OCI-LY7 (cell line): ENCODE measurements around the gene ZNF774.

Experiments
- EZH2phosphoT487 ChIP-seq: fragments of 200-600 bp; sonication (generic); IDR thresholded peaks from 2 replicates; pipeline ENCODE4 v1.6.1; 2018; ENCODE audit warnings: low read depth, borderline replicate concordance, mild to moderate bottlenecking, mixed run types, antibody characterized with exemption, low read length, moderate library complexity, mixed read lengths
- TF ChIP-seq, protein P1 (sequence below): fragments of 200-600 bp; sonication (generic); conservative IDR thresholded peaks from 2 replicates; pipeline ENCODE4 v1.5.1; 2014; ENCODE audit warnings: mild to moderate bottlenecking, antibody characterized with exemption, low read length, moderate library complexity, mixed read lengths

DNA sequence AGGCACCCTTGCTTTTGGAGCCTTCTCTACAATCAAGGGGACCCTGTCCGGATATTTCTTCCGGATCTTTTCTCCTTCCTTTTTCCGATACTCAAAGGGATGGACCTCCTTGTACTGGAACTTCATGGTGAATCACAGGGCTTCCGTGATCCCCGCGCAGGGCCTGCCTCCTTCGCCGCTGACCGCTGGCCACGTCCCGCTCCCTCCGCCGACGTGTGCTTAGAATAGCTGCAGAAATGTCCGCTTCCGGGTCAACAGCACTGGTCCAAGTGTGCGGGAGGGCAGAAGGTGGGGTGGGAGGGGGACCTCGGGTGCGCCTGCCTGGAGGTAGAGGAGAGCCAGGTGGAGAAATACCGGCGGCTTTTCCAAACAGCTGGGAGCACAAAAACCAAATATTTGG, 3.0 kb upstream of the ZNF774 start:
- TF ChIP-seq, protein P1, sequence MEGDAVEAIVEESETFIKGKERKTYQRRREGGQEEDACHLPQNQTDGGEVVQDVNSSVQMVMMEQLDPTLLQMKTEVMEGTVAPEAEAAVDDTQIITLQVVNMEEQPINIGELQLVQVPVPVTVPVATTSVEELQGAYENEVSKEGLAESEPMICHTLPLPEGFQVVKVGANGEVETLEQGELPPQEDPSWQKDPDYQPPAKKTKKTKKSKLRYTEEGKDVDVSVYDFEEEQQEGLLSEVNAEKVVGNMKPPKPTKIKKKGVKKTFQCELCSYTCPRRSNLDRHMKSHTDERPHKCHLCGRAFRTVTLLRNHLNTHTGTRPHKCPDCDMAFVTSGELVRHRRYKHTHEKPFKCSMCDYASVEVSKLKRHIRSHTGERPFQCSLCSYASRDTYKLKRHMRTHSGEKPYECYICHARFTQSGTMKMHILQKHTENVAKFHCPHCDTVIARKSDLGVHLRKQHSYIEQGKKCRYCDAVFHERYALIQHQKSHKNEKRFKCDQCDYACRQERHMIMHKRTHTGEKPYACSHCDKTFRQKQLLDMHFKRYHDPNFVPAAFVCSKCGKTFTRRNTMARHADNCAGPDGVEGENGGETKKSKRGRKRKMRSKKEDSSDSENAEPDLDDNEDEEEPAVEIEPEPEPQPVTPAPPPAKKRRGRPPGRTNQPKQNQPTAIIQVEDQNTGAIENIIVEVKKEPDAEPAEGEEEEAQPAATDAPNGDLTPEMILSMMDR = no peak
- no peak for TF ChIP-seq EZH2phosphoT487
